ENCODE measurements around the gene SNX21.
"Not testable (repeated sequence)": the region's sequence is repeated elsewhere in the genome, so short reads cannot be mapped to it uniquely, and the experiment has no call there.

SNX21 gene

DNA sequence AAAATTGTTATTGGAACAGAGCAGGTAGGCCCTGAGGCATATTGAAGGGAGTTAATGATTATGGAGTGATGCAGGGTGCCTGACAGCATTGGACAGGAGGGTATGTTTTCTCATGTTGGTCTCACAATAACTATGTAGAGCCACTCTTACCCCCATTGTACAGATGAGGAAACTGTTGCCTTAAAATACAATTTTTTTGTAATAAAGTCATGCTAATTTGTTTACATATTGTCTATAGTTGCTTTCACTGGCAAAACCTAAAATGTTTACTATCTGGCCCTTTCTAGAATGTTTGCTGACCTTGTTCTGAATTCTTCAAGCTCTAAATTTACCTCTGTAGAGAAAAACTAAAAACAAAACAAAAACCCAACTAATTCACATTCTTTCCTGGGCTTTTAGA, 17.9 kb downstream of the SNX21 start:
- no peak for DNase-seq

DNA sequence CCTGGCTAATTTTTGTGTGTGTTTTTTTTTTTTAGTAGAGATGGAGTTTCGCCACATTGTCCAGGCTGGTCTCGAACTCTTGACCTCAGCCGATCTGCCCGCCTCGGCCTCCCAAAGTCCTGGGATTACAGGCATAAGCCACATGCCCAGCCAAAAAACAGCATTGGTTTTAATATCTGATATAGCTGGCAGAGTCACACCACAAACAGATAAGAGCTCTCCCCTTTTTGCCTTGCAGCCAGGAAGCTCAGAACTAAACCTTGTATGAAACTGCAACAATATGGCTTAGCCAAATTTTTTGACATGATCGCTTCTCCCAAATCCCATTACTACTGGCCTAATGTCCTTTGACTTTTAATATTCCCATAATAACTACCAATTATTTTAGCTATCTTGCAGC, 18.7 kb downstream of the SNX21 start:
- DNase-seq = no peak

DNA sequence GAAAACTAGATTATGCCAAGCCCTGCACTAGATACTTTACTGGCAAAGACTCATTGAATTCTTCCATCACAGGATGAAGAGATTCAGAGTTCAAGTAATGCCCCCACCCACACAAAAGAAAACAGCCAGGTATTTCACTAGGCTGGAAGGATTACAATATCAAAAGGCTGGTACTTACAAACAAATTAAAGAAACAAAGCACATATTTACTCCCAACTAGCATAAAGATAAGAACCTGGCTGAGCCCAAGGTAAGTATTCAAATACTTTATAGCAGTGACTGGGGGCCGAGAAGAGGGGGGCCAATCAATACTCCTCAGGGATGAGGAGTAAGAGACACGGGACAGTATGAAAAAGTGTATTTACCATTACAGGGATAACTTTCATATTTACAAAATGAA, 19.9 kb downstream of the SNX21 start:
- DNase-seq = no peak

DNA sequence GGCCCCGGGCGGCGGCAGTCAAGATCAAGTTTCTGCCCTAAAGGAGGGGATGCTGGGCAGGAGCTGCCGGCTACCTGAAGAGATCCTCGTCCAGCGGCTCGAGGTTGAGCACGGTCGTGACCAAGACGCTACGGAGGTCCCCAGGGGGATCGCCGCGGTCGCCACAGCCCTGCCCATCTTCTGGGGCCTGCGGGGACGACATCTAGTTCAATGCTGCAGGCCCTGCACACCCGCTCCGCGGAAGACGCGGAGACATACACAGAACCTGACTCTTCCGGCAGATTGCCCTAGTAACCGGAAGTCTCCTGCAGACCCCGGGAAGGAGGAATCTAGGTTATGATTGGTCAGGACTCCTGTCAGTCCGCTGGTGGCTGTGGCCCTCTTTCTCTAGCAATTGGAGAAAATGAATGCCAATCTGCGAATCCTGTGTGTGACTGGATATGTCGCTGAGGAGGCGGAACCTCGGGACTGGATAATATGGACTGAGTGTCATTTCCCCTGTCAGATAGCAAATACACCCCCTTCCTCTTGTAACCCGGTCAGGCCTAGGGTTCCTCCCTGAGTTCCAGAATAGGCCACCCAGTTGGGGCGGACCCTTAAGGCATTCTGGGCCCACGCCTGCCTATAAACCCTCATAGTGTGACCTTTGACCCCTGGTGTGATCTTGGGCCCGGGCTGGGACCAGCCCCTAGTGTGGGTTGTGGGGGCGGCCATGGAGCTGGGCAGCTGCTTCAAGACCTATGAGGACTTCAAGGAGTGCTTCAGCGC, 23.7 kb downstream of the SNX21 start, which contains the start of the genes ACOT8 and ZSWIM3:
Gene ACOT8, minus strand, starts transcription at position 279 of the 768 bp plus-strand sequence. Its CDS starts 77 bp downstream, at position 202.
Gene ZSWIM3, plus strand, starts transcription at position 501 of the 768 bp plus-strand sequence. Its CDS starts 212 bp downstream, at position 713.
- DNase-seq = peak; percentile 95

DNA sequence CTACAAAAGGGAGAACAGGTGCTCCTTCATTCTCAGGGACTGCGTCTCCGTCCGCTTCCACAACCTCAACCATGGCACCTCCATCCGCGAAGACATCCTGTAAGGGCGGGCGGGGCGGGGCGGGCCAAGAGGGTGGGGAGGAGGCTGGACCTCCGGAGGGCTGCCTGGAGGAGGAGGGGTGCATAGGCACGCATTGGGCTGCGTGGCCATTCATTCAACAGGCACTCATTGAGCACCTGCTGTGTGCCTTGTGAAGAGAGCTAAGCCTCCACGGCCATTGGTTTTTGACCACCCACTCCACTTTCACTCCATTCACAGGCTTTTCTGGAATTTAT, 24.2 kb downstream of the SNX21 start:
- peak; percentile 57 for DNase-seq

DNA sequence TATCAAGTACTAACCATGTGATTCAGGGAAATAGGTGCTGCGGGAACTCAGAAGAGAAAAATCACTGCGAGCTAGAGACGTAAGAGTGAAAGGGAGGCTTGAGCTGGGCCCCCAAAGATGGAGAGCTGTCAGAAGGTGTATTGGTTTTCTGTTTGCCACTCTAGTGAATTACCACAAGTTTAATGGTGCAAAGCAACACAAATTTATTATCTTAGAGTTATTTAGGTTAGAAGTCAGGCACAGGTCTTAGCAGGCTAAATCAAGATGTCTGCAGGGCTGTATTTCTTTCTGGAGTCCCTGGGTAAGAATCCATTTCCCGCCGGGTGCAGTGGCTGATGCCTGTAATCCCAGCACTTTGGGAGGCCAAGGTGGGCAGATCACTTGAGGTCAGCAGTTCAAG, 26.3 kb downstream of the SNX21 start:
- DNase-seq = no peak

DNA sequence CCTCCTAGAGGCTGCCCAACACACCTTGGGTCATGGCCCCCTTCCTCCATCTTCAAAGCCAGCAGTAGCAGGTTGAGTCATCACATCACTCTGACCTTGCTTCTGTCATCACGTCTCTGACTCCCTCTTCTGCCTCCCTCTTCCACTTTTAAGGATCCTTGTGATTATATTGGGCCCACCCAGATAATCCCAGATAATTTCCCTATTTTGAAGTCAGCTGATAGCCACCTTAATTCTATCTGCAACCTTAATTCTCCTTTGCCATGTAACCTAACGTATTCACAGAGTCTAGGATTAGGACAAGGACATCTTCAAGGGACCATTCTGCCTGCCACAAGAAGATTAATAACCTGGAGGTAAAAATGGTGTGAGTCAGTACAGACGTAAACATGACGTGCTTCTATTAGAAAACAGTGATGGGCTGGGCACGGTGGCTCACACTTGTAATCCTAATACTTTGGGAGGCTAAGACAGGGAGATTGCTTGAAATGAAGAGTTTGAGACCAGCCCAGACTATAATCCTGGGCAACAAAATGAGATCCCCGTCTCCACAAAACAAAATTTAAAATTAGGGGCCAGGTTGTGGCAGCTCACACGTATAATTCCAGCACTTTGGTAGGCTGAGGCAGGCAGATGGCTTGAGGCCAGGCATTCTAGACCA, 27.1 kb downstream of the SNX21 start:
- DNase-seq = no peak

DNA sequence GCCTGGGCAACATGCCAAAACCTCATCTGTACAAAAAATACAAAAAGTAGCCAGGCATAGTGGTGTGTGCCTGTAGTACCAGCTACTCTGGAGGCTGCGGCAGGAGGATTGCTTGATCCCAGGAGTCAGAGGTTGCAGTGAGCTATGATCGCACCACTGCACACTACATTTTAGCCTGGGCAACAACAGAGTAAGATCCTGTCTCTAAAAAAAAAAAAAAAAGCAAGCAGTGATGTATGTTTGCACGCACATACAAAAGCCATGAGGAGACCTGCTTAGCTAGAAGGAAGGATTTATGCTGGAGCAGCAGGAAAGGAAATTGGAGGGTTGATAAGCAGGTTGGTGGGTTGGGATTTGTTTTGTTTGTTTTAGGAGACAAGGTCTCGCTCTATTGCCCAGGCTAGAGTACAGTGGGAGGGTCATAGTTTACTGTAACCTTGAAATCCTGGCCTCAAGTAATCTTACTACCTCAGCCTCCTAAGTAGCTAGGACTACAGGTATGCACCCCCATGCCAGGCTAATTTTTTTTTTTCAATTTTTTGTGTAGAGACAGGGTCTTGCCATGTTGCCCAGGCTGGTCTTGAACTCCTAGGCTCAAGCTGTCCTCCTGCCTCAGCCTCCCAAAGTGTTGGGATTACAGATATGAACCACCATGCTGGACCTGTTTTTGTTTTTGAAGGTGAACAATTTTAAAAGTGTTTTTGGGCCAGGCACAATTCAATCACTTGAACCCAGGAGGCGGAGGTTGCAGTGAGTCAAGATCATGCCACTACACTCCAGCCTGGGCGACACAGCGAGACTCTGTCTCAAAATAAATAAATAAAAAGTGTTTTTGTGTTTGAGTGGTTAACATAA, 27.8 kb downstream of the SNX21 start:
- no peak for DNase-seq

DNA sequence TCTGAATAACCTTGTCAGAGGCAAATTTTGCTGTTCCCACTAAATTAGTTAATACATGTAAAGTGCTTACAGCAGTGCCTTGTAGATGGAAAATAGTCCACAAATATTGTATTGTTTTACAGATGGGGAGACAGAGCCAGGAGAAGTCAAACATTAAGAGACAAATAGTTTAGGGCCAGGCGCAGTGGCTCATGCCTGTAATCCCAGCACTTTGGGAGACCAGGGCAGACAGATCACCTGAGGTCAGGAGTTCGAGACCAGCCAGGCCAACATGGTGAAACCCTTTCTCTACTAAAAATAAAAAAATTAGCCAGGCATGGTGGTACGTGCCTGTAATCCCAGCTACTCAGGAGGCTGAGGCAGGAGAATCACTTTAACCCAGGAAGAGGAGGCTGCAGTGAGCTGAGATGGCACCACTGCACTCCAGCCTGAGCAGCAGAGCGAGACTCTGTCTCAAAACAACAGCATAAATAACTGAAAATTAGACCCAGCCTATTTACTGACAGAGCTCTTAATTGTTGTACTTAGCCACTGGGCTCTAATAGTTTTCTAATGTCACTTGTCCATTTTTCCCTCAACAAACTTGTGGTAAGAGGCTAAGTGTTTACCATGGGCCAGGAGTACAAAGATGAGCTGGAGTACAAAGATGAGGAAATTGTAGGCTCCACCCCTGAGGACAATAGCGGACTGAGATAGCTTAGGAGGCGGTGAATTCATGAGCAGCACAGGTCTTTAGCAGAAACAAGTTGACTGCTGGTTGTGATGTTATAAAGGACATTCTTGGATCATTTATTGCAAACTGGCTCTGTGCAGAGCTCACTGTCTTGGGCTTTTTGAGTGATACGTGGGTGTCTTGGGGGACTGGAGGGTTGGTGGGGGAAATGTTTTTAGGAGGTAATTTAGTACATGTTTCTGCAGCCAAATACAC, 30.2 kb downstream of the SNX21 start:
- no peak for DNase-seq

DNA sequence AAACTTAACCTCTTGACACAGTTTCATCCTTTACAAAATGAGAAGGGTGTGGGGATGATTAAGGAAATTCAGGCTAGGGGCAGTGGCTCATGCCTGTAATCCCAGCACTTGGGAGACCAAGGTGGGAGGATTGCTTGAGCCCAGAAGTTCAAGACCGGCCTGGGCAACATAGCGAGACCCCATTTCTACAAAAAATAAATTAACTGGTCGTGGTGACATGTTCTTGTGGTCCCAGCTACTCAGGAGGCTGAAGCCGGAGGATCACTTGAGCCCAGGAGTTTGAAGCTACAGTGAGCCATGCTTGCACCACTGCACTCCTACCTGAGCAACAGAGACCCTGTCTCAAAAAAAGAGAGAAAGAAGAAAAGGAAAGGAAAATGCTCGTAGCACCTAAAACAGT, 32.9 kb downstream of the SNX21 start:
- no peak for DNase-seq

DNA sequence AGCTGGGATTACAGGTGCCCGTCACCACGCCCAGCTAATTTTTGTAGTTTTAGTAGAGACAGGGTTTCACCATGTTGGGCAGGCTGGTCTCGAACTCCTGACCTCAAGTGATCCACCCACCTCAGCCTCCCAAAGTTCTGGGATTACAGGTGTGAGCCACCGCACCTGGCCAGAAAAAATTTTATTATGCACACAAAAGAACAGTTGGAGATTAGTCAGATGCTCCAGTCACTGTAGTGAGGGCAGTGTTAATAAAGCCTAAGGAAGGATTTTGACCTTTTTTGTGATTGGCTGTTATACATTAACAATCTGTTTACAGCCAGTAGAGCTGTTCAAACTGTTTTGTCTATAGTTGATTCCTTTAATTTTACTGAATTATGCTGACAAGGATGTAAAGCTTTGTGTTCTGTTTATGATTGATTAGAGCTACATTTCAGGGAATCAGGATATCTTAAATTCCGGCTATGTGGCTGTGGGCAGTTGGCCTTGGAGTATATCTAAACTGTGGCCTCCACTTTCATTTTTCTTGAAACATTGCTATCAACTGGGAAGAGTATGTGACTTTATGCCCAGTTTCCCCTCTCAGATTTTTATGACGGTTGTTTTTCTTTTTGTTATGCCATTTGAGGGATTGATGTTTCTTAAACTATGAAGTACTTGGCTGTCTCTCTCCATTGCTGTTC, 33.7 kb downstream of the SNX21 start:
- no peak for DNase-seq

DNA sequence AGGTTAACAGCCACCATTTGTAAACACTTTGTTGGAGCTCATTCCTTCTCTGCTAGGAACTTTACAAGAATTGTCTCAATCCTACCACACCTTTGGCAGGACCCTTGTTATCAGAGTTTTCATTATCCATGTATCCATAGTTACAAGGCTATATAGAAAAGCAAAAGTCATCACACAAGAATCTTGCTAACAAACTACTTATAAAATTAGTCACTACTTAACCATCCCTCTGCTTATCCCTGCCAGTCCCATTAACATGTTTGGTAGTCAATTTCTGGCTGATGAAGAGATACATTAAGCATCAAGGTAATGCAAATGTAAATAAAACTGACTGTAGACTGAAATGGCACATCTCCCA, 34.2 kb downstream of the SNX21 start:
- DNase-seq = no peak

DNA sequence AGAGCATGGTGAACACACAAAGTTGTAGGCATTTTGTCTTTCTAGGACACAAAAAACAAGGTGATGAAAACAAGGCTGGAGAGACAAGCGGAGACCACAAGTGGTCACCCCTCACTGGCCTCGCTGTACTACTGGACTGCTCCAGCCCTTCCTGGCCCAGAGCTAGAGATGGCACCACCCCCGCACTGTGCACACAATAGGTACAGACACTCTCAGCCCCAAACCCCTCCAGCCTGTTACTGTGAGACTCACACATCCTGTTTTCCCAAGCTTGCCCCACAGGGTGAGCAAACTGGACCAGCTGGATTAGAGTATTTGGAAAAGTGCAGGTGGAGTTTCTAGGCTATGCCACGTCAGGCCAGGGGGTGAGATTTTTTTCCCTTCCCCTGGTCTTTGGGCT, 39.0 kb downstream of the SNX21 start:
- DNase-seq = no peak

DNA sequence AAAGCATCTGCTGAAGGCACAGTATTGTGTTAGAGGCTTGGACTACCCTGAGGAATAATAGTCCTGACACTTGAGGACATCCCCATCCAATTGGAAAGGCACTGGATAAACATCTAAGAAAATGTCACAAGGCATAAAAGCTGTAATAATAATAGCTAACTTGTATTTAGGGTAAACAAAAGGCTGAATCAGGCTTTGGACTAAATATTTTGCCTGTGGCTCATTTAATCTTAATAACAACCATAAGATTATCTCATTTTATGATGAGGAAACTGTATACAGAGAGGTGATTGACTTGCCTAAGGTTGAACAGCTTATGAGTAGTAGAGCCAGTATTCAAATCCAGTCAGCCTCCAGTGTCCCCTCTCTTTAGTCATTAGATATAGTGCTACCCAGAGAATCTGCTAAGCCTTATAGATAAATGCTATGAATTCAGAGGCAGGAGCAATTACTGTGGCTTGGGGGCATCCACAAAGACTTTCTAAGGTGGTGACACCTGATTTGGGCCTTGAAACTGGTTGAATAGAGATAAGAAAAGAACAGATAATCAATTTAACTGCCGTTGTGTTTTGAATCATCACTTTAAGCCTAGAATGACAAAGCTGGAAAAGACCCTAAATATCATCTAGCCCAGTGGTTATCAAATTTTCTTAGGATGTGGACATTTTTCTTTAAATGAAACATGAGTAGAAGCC, 40.0 kb downstream of the SNX21 start:
- no peak for DNase-seq

DNA sequence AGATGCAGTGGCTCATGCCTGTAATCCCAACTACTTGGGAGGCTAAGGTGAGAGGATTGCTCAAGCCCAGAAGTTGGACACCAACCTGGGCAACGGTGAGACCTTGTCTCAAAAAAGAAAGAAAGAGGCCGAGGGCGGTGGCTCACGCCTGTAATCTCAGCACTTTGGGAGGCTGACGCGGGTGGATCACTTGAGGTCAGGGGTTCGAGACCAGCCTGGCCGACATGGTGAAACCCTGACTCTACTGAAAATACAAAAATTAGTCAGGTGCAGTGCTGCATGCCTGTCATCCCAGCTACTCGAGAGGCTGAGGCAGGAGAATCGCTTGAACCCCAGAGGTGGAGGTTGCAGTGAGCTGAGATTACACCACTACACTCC, 40.5 kb downstream of the SNX21 start:
- not testable (repeated sequence) for DNase-seq

DNA sequence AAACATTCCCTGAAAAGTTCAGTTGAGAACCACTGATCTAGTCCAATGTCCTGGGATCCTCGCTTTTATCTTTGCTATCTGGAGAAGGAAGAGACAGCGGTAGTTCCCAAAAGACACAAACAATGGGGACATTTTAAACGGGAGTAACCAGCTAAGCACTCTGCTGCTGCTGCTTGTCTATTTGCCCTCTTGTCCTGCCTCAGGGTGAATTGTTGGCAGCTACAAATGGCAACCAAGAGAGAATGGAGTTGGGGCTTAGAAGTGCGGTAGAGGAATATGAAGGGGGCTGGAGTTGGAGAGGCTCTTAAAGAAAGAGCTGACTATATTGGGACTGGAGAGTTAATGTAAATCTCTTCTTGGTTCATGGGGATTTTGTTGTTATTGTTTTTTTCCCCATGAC, 41.0 kb downstream of the SNX21 start:
- no peak for DNase-seq

DNA sequence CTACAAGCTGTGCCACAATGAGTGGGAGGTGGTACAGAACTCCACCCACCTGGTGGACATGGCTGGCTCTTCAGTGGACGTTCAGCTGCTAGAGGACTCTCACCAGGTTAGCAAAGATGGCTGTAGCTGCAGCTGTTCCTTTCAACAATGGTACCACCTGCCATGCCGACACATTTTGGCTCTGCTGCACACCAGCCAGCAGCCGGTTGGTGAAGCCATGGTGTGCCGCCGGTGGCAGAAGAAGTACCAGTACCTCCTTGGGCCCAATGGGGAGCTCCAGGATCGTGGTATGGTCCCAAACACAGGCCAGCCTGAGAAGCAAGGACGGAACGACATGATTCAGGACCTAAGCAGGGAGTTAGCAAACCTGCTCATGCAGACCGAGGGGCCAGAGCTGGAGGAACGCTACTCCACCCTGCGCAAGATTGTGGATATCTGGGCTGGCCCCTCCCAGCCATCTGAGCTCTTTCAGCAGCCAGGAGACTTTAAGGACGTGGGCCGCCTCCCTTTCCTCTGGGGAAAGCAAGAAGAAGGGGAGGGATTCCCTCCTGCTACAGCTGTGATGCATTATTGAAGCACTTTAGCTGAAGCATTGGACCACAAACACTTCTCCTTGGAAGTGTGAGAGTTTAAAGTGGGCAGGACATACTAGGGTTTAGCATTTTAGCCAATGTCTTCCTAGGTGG, 44.6 kb downstream of the SNX21 start:
- no peak for DNase-seq

DNA sequence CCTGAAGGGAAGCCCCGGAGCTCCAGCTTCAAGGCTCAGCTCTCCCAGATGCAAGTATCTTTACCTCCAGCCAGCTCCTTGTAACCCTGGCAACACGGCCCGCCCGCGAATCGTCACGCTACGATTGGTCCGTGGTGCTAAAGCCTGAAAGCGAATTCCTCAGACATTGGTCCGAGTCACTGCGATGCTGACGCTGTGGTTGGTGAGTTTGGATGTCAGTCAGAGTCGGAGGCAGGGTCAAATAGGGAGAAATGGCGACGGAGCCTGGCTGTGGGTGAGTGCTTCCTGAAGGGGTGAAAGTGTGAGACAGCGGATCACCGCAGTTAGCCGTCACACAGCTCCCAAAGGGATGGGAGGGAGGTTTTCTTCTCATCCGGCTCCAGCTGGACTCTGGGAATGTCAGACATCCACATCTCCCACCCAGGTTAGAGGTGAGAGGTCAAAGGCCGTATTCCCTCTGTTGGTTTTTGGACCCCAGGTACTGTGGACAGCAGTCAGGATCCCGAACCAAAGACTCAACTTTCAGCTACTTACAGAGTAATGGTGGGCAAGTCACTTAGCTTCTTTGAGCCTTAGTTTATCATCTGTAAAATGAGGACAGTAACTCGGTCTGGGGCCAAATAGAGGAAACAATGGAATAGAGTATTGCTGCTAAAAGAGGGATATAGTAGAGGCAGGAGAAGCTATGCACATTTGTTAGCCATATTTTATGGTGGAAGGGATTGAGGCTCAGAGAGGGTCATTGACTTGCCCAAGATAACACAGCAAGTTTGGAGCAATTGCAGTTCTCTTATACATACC, 47.6 kb downstream of the SNX21 start, which contains the start of gene ZSWIM1:
Gene ZSWIM1, plus strand, starts transcription at position 240 of the 801 bp plus-strand sequence. CDS start 1,366 bp downstream, outside the sequence.
- DNase-seq = peak; percentile 99

DNA sequence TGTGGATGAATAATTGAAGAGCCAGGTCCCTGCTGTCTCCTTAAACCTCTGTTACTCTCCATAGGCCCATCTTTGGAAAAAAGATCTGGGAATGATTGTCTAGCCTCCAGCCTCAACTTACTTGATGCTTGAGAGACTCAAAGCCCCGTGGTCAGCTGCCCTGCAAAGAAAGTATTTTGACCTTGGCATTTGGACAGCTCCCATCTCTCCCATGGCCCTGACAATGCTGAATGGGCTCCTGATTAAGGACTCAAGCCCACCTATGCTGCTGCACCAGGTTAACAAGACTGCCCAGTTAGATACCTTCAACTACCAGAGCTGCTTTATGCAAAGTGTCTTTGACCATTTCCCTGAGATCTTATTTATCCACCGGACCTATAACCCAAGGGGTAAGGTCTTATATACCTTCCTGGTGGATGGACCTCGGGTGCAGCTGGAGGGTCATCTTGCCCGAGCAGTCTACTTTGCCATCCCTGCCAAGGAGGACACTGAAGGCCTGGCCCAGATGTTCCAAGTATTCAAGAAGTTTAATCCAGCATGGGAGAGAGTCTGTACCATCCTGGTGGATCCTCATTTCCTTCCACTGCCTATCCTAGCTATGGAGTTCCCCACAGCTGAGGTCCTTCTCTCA, 49.0 kb downstream of the SNX21 start:
- DNase-seq = no peak
